HepG2 (cell line): ENCODE data around the gene BUB1B. TPM values are rescaled to one million over a fixed set of nuclear protein-coding genes. Genes with fewer than 3 reads are reported as not detected.
A peak's percentile ranks its signal among the peaks of the same experiment; 100 is the strongest.

ENCODE experiments used
- BORCS8-MEF2B ChIP-seq: sonication (generic); formaldehyde crosslinking; IDR thresholded peaks from 2 replicates; pipeline ENCODE4 v1.8.0; 2022; ENCODE audit warnings: mild to moderate bottlenecking, missing genetic modification reagents
- GTF2F1 ChIP-seq: fragments of 150-350 bp; IDR thresholded peaks from 2 replicates; pipeline ENCODE4 v1.6.1; 2014; ENCODE audit warnings: low read length
- HOXA9 ChIP-seq: sonication (generic); formaldehyde crosslinking; IDR thresholded peaks from 2 replicates; pipeline ENCODE4 v1.8.1; 2022; ENCODE audit warnings: missing genetic modification reagents, mild to moderate bottlenecking, moderate library complexity, borderline replicate concordance
- JUND ChIP-seq: sonication (generic); formaldehyde crosslinking; IDR thresholded peaks from 2 replicates; pipeline ENCODE4 v1.8.0; 2022; ENCODE audit warnings: mild to moderate bottlenecking, missing genetic modification reagents
- KDM1A ChIP-seq: IDR thresholded peaks from 2 replicates; pipeline ENCODE4 v1.6.1; 2016; ENCODE audit warnings: missing compliant biosample characterization
- KDM4B ChIP-seq: sonication (generic); formaldehyde crosslinking; IDR thresholded peaks from 2 replicates; pipeline ENCODE4 v1.4.0; 2020; ENCODE audit warnings: missing genetic modification reagents
- KLF9 ChIP-seq: IDR thresholded peaks from 2 replicates; pipeline ENCODE4 v1.6.1; 2016; ENCODE audit warnings: low read depth
- KMT2A ChIP-seq: sonication (generic); formaldehyde crosslinking; IDR thresholded peaks from 2 replicates; pipeline ENCODE4 v1.4.0; 2020; ENCODE audit warnings: missing genetic modification reagents
- LBX2 ChIP-seq: sonication (generic); formaldehyde crosslinking; IDR thresholded peaks from 2 replicates; pipeline ENCODE4 v1.5.0; 2020; ENCODE audit warnings: missing genetic modification reagents, mild to moderate bottlenecking, borderline replicate concordance
- MED1 ChIP-seq: sonication (generic); formaldehyde crosslinking; IDR thresholded peaks from 2 replicates; pipeline ENCODE4 v1.4.0; 2020; ENCODE audit warnings: missing genetic modification reagents
- NAIF1 ChIP-seq: sonication (generic); formaldehyde crosslinking; IDR thresholded peaks from 2 replicates; pipeline ENCODE4 v1.5.0; 2020; ENCODE audit warnings: mild to moderate bottlenecking, missing genetic modification reagents, borderline replicate concordance
- PRDM15 ChIP-seq: sonication (generic); formaldehyde crosslinking; IDR thresholded peaks from 2 replicates; pipeline ENCODE4 v1.4.0; 2020; ENCODE audit warnings: missing genetic modification reagents
- SIX4 ChIP-seq: sonication (generic); formaldehyde crosslinking; IDR thresholded peaks from 2 replicates; pipeline ENCODE4 v1.4.0; 2020; ENCODE audit warnings: missing genetic modification reagents
- SNAI1 ChIP-seq: sonication (generic); formaldehyde crosslinking; IDR thresholded peaks from 2 replicates; pipeline ENCODE4 v1.5.0; 2020; ENCODE audit warnings: mild to moderate bottlenecking, missing genetic modification reagents, borderline replicate concordance
- TBL1XR1 ChIP-seq: fragments of 150-350 bp; IDR thresholded peaks from 2 replicates; pipeline ENCODE4 v1.6.1; 2014; ENCODE audit warnings: borderline replicate concordance, low read length; ENCODE audit not compliant: partially characterized antibody
- TMF1 ChIP-seq: sonication (generic); formaldehyde crosslinking; IDR thresholded peaks from 2 replicates; pipeline ENCODE4 v1.8.1; 2022; ENCODE audit warnings: low read depth, missing genetic modification reagents
- ZBTB46 ChIP-seq: sonication (generic); formaldehyde crosslinking; IDR thresholded peaks from 2 replicates; pipeline ENCODE4 v1.4.0; 2020; ENCODE audit warnings: mild to moderate bottlenecking, missing genetic modification reagents, borderline replicate concordance
- ZNF331 ChIP-seq: sonication (generic); formaldehyde crosslinking; IDR thresholded peaks from 2 replicates; pipeline ENCODE4 v1.4.0; 2020; ENCODE audit warnings: missing genetic modification reagents
- ZNF564 ChIP-seq: sonication (generic); formaldehyde crosslinking; IDR thresholded peaks from 2 replicates; pipeline ENCODE4 v1.8.1; 2023; ENCODE audit warnings: mild to moderate bottlenecking, missing genetic modification reagents
- ZNF720 ChIP-seq: sonication (generic); formaldehyde crosslinking; IDR thresholded peaks from 2 replicates; pipeline ENCODE4 v1.4.0; 2020; ENCODE audit warnings: missing genetic modification reagents
- ZNF775 ChIP-seq: sonication (generic); formaldehyde crosslinking; IDR thresholded peaks from 2 replicates; pipeline ENCODE4 v1.4.0; 2020; ENCODE audit warnings: missing genetic modification reagents, mild to moderate bottlenecking, moderate library complexity, borderline replicate concordance
- polyA plus RNA-seq, 8 experiments: library from polyadenylated mRNA; depleted of rRNA in 3 of 8; stranded (reverse) in 7 of 8; unstranded in 1 of 8; fragments of >200 nt; fragmentation: Illumina TruSeq in 4 of 8; extraction: Trizol in 4 of 8; gene quantifications; 2 replicates each; pipeline versions ENCODE4 v1.2.1 to v1.2.3, GENCODE V29; 2011 to 2016; ENCODE audit warnings: low read depth in 4 of 8, missing spikeins in 1 of 8, mixed read lengths in 1 of 8; ENCODE audit not compliant: insufficient read depth in 1 of 8
- total RNA-seq, 5 experiments: library from RNA; depleted of rRNA; stranded (reverse); fragments of >200 nt; fragmentation: Illumina TruSeq; extraction: Trizol; gene quantifications; 2 replicates each; pipeline ENCODE4 v1.2.3, GENCODE V29; 2016; ENCODE audit warnings: low read depth in 1 of 5
- TF ChIP-seq, protein P1 (sequence below): IDR thresholded peaks from 2 replicates; pipeline ENCODE4 v1.6.1; 2016; ENCODE audit warnings: mild to moderate bottlenecking, missing biosample characterization, missing genetic modification reagents

Gene BUB1B
- total and polyA plus RNA-seq, 2 of the 13 experiments (the other 11 are each of a cell fraction or from before 2014, with no cell fraction given) = 26.2 to 63.5 TPM

- TF ChIP-seq SNAI1 (CRISPR knock-in tag) (0 out of 2 replicates have a peak, but pooled peaks have one; percentile 37), HOXA9 (CRISPR knock-in tag) (peak; percentile 73; the same call in 1 of the 2 replicates), KMT2A (CRISPR knock-in tag) (peak; percentile 89), LBX2 (no peak), ZNF564 (CRISPR knock-in tag) (0 out of 2 replicates have a peak, but pooled peaks have one; percentile 48), KDM1A (no peak), SIX4 (peak; percentile 59), KLF9 (CRISPR knock-in tag) (no peak; the same call in 1 of the 2 replicates), GTF2F1 (no peak), JUND (CRISPR knock-in tag) (peak; percentile 65; the same call in 1 of the 2 replicates), MED1 (CRISPR knock-in tag) (peak; percentile 61; the same call in 1 of the 2 replicates), ZNF331 (CRISPR knock-in tag) (peak; percentile 50; the same call in 1 of the 2 replicates), ZBTB46 (CRISPR knock-in tag) (no peak), ZNF720 (CRISPR knock-in tag) (no peak), TBL1XR1 (peak; percentile 81), KDM4B (CRISPR knock-in tag) (no peak), NAIF1 (0 out of 2 replicates have a peak, but pooled peaks have one; percentile 38), PRDM15 (CRISPR knock-in tag) (no peak), ZNF775 (no peak), BORCS8-MEF2B (CRISPR knock-in tag) (peak; percentile 98), TMF1 (peak; percentile 90; the same call in 1 of the 2 replicates)
- TF ChIP-seq, protein P1, sequence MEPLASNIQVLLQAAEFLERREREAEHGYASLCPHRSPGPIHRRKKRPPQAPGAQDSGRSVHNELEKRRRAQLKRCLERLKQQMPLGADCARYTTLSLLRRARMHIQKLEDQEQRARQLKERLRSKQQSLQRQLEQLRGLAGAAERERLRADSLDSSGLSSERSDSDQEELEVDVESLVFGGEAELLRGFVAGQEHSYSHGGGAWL = no peak
Observed at GRCh38 chr15:40160689-40161688, at the start of gene BUB1B (continued).
